Embryonic facial prominence (tissue), 1 donor: Measurements from ENCODE around the gene TCEA2.

Experiments used
- DNase-seq: peaks from one replicate; pipeline ENCODE4 v3.0.0-alpha.2; 2016; ENCODE audit errors: extremely low spot score

The TCEA2 gene

DNA sequence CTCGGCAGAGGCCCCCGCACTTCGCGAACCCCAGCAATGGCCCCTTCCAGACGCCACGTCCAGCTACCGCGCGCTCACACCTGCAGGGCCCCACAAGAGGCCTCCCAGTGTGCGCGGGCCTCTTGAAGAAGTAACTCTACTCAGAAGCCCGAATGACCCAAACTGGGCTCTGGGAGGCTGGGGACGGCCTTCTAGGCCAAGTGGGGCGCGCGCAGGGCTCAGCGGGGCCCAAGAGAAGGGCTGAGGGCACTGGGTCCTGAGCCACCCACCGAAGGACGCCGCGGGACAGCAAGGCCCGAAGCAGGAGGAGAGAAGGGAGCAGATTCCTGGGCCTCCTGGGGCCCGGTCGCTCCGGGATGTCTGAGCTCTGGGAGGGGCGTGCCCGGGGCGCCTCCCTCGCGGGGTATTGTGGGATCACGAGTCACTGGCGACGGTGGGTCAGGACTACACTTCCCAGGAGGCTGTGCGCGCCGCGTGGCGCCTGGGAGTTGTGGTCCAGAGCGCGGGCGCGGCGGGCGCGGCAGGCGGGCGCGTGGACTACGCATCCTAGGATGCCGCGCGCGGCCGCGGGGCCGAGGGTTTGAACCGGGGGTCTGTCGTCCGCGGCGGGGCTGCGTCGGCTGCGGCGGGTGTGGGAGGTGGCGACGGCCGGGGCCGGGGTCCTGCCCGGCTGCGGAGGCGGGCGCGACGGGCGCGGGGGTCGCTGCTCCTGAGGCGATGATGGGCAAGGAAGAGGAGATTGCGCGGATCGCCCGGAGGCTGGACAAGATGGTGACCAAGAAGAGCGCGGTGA is at the start of gene TCEA2:
TSS of gene TCEA2 (plus strand) at position 603 of the 793 bp plus-strand sequence. CDS start at position 718, 115 bp downstream.
- peak; percentile 90 for DNase-seq

DNA sequence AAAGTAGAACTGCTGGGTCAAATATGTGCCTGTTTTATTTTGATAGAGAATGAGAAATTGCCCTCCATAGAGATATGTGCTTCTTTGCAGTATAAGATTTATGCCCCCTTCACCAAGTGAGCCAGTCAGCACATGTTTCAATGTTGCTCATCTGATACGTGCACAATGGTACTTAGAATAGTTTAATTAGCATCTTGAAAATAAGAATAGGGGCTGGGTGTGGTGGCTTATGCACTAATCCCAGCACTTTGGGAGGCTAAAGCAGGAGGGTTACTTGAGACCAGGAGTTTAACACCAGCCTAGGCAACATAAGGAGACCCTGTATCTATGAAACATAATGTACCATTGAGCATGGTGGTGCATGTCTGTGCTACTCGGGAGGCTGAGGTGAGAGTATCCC is 47.4 kb upstream of the TCEA2 start:
- no peak for DNase-seq

DNA sequence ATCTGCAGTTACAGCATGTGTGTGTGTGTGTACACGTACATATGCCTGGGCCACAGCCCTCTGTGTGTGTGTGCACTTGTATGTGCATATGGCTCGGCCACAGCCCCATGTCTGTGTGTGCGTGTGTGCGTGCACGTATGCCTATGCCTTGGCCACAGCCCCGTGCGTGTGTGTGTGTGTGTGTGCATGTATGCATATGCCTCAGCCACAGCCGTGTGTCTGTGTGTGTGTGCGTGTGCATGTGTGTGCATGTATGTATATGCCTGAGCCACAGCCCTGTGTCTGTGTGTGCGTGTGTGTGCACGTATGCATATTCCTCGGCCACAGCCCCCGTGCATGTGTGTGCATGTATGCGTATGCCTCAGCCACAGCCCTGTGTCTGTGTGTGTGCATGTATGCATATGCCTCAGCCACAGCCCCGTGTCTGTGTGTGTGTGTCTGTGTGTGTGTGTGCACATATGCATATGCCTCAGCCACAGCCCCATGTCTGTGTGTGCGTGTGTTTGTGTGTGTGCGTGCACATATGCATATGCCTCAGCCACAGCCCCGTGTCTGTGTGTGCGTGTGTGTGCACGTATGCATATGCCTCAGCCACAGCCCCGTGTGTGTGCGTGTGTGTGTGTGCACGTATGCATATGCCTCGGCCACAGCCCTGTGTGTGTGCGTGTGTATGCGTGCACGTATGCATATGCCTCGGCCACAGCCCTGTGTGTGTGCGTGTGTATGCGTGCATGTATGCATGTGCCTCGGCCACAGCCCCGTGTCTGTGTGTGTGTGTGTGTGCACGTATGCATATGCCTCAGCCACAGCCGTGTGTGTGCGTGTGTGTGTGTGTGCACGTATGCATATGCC is 41.6 kb upstream of the TCEA2 start:
- DNase-seq, result no peak

DNA sequence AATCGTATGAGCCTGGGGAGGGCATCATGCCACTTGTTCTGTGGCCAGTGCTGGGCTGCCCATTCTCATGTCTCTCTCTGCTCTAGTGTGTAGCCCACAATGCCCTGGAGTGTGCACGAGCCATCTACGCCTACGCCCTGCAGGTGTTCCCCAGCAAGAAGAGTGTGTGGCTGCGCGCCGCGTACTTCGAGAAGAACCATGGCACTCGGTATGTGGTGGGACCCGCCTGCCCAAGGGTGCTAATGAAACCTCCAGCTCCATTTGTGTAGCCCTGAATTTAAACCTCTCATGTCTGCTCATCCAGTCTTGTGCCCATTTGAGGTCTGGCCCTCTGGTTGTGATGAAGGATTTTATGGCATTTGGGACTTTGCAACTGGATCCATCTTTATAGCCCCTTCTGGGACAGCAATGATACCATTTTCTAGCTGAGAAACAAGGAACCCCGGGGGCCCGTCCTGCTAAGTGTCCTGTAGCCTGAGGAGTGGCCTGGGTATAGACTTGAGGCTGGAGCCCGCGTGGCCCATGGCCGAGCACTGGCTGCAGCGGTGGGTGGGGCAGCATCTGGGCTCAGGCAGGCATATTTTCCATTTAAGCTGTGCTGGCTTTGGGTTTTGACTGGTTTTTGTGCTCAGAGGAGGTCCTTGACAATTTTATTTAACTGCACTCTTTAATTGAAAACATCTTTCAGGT is 40.2 kb upstream of the TCEA2 start:
- no peak for DNase-seq

DNA sequence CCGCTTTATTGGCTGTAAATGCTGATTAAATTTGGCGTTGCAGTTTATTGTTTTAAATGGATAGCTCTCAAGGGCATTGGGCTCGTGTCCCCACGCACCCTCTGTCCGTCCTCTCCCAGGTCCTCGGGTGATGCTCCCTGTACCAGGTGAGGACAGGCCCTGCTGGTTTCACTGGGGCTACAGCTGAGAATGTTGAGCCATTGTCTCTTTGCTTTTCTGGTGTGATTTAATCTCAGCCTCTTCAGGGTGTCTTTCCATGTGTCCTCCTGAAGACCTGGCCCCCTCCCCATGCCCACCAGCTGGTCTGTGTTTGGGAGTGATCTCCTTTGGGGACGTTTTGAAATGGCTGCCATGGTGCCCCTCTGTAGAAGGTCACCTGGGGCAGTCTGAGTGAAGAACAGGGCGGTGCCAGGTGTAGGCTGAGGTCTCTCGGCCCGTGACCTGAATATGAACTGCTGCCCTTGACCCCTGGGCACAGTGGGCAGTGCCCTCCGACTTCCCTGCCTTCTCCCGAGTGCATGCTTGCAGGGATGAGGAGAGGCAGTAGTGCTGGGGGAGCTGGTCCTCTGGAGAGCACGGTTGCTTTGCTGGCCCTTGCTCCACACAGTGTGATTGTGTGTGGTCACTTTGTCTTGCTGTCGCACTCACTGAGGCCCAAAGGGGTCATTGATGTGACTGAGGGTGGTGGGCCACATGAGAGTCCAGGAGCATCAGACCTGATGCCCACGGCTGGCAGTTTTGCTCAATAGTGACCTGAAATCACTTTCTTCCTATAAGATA is 39.4 kb upstream of the TCEA2 start:
- no peak for DNase-seq

DNA sequence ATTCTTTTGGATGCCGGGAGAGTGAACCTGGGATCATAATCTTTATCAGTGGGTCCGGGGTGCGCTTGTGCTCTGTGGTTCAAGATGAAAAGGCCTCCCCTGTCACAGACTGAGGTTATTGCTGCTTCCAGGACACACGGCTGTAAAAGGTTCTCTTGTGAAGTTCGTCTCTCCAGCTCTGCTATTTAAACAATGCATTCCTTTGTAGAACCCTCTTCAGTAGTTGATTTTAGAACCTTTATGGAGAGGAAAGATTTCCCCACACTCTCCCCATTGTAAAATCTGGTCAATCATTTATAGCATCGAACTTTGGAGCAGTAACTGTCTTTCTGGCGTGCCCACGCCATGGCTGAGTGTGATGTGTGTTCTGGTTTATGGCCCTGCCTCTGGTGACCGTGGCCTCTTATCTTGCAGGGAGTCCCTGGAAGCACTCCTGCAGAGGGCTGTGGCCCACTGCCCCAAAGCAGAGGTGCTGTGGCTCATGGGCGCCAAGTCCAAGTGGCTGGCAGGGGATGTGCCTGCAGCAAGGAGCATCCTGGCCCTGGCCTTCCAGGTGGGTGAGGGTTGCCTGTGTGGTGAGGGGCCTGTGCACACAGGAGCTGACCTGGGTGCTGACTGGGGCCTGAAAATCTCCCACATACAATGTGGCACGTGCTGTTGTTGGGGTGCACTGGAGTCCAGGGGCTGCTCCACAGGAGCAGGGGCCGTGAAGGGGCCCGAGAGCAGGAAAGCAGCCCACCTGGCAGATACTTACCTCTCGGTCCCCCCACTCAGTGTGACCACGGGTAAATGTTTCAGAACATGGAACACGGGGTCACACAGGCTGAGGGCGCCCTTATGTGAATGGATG is 38.6 kb upstream of the TCEA2 start:
- no peak for DNase-seq

DNA sequence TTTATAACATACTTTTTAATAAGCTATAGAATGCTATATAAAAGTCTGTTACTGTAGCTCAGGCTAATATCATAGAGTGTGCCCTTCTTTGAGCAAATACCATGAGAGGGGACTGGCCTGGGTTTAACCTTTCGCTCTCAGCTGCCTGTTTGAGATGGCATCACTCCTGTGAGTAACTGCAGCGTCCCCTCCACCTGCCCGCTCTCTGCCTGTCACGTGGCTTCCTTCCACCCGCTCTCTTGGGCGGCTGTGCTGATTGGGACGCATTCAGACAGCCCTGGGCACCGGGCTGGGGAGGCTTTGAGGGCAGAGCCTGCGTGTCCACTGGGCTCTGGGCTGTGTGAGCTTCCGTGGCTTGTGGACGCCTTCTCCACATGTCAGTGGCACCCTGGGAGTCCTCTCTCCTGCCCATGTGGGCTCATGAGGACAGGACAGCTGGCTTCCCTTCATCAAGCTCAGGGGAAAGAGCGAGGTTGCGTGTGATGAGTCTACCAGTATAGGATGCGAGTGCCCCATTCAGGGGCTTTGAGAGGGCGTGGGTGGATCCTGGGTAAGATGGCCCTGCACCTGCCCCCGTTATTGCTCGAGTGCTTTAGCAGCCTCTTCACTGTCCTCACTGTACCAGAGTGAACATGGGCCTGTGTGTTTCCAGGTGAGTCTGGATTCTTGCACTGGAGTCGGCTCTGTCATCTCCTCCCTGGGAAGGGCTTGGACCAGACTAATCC is 37.7 kb upstream of the TCEA2 start:
- DNase-seq, result no peak

DNA sequence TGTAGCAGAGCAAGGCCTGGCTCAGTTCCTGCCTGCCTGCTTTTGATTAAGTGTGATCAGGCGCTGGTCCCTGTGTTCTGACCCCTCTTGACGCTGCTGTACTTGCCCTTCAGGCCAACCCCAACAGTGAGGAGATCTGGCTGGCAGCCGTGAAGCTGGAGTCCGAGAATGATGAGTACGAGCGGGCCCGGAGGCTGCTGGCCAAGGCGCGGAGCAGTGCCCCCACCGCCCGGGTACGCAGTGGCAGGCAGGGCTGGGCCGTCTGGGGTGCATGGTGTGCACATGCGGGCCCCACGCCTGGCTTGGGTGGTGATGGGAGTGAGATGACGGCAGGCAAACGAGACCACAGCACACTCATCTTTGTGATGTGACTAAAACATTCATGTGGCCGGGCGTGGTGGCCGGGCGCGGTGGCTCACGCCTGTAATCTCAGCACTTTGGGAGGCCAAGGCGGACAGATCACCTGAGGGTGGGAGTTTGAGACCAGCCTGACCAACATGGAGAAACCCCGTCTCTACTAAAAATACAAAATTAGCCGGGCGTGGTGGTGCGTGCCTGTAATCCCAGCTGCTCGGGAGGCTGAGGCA is 37.1 kb upstream of the TCEA2 start:
- no peak for DNase-seq

DNA sequence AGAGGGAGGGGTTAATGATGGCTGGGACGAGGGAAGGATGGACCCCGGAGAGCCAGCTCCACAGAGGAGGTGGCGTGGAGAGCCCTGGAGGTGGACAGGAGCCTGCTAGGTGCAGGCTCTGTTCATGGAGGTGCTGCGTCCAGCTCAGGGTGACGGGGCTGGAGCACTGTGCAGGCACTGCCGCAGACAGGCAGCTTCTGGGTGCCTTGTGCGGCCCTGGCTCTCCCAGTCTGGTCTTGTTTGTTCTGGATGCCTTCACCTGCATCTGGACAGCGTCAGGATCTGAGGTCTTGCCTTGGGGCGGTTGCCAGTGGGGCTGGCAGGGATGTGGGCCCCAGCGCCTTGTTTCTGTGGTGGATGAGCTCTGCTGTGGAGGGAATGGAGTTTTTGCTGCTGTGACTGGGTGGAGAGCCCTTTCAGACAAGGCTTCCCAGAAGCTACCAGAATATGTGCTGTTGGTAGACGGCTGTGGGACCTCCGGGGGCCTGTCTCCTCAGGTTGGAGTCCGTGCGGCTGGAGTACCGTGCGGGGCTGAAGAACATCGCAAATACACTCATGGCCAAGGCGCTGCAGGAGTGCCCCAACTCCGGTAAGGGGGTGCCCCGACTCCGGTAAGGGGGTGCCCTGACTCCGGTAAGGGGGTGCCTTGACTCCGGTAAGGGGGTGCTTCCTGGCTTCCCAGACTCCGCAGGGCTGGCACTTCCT is 34.9 kb upstream of the TCEA2 start:
- no peak for DNase-seq

DNA sequence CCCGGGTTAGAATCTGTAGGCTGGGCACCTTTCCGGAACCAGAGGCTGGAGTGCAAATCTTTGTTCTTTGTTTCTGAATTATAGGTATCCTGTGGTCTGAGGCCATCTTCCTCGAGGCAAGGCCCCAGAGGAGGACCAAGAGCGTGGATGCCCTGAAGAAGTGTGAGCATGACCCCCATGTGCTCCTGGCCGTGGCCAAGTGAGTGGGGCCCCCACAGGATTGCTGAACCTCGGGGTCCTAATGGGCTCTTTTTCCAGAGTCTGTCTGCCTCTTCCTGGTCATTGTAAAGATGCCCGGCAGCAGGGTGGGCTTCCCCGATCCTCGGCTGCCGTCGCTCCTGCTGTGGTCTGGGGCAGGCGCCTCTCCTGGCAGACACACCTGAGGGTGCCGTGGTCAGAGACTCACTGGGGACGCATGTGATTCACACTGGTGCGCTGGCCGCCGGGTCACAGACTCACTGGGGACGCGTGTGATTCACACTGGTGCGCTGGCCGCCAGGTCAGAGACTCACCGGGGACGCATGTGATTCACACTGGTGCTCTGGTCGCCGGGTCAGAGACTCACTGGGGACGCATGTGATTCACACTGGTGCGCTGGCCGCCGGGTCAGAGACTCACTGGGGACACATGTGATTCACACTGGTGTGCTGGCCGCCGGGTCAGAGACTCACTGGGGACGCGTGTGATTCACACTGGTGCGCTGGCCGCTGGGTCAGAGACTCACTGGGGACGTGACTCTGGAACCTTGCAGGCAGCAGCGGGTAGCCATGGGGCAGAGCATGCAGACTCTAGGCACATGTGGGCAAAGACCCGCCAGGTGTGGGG is 33.5 kb upstream of the TCEA2 start:
- DNase-seq, result no peak

DNA sequence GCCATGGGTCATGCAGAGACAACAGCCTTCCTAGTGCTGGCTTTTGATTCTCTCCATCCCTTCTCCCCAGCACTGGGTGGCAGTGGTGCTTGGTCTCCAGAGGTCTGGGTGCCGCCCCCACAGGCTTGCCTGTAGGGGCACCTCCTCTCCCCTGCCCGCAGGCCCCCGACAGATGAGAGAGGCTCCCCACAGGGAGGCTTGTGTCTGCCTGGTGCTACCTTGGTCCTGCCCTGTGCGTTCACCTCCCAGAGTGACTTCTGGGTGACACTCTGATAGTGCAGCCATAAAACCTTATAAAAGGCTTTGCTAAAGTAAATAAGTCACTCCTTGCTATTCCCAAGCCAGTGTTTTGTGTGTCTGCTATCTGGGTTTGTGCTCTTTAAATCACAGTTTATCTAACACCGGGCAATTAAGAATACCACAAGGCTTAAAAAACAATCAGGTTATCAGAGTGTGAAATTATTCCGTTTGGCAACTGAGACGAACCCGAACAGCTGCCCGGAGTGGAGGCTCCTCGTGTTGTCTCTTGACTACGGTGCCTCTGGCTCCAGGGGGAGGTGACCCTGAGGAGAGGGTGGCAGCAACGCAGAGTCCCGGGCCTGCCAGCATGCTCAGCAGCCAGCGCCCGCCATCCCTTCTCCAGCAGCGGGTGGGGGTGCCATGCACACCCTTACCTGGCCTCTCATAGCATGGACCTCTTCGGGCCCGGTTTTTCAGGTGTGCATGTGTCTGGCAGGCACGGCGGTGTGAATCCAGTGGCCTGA is 32.4 kb upstream of the TCEA2 start:
- DNase-seq, result no peak

DNA sequence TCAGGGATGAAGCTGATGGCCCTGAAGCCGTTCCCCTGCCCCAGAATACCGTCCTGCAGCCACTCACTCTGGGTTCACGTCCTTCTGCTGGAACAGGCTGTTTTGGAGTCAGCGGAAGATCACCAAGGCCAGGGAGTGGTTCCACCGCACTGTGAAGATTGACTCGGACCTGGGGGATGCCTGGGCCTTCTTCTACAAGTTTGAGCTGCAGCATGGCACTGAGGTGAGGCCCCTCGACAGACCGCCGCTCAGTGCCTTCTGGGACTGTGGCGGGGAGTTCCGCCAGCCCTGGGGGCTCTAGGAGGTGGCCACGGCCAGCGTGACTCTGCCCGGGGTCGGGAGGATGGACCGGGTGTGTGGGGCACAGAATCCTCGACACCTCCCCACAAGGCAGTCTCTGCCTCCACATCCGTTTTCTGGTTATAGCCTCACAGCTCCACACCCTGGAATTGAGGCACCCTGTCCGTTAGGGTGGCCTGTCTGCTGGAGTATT is 31.1 kb upstream of the TCEA2 start:
- DNase-seq, result no peak

DNA sequence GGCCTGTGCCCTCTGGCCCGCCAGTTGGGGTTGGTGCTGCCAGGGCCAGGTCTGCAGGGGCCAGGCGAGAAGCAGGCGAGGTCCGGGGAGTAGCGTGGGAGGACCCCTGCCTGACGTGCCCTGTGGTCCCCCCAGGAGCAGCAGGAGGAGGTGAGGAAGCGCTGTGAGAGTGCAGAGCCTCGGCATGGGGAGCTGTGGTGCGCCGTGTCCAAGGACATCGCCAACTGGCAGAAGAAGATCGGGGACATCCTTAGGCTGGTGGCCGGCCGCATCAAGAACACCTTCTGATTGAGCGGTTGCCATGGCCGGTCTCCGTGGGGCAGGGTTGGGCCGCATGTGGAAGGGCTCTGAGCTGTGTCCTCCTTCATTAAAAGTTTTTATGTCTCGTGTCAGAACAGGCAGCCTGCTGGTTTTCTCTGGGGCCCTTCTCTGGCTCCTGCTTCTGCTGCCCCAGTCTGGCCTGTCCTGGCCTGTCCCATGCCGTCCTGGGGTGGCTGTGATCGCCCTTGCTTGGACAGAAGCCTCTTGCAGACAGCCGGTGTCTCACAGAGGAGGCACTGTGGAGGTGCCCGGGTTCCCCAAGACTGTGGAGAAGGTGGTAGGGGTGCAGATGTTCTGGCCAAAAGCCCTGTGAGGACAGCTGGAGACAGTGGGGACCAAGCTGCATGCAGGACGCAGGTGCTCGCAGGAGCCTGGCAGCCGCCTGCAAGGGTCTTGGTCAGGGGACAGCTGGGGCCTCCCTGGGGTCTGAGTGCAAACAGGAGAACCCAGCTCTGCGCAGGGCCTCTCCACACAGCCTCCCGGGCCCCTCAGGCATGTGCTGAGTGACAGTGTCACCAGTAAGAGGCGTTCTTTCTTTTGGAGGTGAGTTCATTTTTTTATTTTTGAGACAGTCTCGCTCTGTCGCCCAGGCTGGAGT is 30.0 kb upstream of the TCEA2 start:
- no peak for DNase-seq

DNA sequence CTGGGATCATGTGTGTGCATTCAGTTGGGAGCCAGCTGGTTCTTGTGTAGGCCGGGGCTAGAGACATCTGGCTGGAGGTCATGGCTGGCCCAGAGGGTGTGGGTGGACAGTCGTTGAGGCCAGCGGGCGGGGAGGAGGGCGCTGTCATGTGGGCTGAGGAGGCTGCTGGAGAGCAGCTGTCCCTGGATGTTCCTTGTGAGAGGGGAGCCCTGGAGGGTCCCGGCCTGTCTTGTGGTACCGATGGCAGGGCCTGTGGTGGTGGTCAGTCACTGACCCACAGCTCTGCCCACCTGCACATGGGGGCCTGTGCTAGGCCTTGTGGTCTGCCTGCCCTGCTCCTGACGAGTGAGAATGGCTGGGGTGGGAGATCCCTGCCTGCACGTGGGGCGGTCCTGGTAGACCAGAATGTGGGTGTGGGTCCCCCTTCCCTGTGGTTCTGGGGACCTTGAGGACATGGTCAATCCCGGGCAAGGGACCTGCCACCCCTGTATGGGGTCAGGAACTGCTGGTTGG is 29.0 kb upstream of the TCEA2 start:
- no peak for DNase-seq

DNA sequence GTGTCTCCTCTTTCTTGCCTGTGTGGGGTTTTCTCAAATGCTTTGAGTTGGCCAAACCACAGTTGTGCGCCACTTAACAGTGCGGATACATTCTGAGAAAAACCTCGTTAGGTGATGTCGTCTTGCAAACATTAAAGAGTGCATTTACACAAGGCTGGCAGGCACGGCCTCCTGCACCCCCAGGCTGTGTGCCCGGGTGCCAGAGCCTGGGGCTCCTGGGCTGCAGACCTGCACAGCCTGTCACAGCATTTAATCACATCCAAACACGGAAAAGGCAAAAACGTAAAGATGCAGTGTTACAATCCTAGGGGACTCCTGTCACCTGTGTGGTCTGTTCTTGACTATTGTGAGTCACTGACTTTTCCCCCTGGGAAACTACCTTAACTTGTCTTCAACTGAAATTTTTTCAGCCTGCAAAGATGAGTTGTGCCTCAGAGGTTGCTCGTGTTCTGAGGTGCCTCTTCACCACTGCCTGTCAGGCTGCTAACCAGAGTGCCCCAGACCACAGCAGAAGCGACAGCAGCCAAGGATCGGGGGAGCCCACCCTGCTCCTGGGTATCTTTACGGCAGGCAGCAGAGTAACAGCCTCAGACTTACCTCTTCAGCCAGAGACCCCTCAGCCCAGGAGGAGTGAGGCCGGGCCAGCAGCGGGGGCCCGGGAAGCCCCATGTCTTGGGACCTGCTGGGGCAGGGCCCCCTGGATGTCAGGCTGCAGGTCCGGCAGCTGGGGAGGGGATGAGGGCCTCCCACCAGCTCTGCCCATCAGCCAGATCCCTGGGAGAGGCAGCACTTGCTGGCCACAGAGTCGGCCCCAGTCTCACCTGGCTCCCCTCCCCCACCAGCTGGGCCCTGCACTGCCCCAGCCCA is 27.7 kb upstream of the TCEA2 start:
- no peak for DNase-seq
